IPS DF 4.7 (cell line): ENCODE data around the gene DCBLD1.

Experiments
- DNase-seq: peaks from one replicate; pipeline ENCODE4 v3.0.0-alpha.2; 2013; ENCODE audit warnings: low spot score; ENCODE audit errors: extremely low read depth

The DCBLD1 gene

DNA sequence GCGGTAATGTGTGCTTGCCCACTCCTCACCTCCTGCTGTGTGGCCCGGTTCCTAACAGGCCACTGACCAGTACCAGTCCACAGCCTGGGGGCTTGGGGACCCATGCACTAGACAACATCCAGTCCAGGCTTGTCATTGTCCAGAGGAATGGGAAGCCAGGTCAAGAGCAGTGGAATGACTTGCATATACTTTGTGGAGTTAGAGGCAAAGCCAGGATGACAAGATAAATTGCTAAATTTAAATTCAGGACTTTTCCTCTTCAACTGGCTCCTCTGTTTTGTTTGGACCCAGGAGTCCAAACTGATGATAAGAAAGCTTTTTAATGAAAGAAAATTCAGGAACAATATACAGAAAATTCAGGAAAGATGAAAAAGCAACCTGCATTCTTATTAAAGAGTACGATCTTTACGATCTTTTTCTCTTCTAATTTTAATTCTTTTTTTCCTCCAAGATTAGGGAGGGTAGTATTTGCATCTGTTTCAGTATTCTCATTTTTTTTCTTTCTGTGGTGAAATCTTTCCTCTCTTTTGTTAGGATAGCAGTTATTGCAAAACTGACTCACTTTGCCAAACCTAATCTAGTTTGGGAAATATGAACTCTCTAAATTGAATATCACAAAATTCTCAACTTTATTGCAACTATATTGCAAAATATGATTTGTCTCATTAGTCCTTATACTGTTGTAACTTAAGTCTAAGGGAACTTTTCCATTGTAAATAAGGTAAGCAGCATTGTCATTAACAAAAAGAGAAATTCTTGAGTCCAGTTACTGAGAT, 48.2 kb downstream of the DCBLD1 start:
- no peak for DNase-seq

DNA sequence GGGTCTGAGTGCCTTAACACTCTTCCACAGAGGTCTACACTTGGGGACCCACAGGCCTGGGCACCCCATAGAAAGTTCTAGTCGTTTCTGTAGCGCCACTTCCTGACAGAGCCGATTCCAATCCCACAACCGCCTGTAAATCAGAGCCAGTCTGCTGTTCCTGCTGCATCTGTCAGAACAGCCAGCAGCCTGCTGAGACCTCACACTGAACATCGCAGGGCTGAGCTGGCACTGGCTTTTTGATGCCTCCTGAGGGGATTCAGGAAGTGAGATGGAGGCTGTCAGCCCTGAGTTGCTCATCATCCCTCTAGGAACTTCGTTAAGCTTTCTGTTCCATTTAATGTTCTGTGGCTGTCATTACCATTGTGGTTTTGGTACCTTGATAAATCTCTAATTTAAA, 48.9 kb downstream of the DCBLD1 start:
- DNase-seq, result no peak

DNA sequence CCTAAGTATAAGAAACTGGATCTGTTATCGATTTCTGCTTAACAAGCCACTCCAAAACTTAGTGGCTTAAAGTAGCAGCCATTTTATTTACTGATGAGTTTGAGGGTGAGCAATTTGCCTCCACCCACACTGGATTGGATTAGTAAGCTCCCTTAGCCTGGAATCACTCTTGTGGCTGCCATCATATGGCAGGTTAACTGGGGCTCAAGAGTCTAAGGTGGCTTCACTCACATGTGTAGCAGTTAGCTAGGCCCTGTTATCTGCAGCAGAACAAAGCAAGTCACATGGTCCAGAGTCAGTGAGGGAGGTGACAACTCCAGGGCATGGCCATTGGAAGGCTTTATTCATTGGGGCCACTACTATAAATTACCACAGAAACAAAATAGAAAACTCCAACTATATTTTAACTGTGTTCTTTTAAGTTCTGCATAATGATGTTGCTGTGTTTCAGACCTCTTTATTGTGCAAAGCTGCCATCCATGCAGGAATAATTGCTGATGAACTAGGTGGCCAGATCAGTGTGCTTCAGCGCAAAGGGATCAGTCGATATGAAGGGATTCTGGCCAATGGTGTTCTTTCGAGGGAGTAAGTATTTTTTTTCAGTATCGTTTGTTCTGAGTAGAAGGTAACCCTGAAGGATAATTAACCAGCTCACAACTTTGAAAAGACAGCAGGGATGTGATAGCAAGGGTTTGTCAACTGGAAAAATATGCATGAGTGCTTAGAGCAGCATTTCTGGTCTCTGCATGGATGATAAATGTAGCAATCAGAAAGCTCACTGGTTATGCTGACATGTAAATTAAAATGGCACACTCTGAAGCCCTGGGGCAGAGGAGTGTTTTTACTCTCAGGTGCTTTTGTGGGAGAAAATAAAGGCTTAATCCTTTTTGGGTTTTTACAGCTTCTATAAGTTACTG, 49.6 kb downstream of the DCBLD1 start:
- no peak for DNase-seq

DNA sequence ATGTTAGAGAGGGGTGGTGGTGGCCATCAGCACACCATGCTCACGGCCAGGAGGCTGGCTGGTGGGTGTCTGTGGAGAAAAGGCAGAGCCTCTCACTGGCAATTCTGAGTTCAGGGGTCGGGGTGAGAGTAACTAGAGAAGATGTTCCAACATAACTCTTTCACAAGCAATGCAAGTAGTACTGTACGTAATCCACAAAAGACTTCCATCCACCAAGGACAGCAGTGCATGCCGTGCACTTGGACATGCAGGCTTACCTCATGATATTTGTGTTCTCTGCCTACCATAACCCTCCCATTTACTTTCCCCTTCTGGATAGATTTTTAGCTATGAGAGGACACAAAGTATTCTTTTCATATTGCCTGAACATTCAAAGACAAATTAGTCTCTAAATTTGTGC, 51.3 kb downstream of the DCBLD1 start:
- no peak for DNase-seq

DNA sequence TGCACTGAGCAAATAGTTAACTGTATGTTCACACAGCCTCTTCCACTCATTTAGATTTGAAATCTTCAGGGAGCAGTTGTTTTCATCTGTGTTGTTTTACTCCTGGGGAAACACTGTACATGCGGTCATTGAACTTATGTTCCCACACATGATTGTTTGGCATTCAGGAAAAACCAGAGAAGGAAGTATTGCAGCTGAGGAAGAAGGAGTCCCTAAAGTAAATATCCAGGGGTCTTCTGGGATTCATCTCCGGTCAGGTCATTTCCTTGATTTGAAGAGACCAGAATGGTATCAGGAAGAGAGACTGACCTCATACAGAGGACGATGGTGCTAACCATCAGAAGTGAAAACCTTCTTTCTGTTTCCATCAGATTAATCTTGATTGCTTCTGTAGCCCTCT, 52.5 kb downstream of the DCBLD1 start:
- no peak for DNase-seq

DNA sequence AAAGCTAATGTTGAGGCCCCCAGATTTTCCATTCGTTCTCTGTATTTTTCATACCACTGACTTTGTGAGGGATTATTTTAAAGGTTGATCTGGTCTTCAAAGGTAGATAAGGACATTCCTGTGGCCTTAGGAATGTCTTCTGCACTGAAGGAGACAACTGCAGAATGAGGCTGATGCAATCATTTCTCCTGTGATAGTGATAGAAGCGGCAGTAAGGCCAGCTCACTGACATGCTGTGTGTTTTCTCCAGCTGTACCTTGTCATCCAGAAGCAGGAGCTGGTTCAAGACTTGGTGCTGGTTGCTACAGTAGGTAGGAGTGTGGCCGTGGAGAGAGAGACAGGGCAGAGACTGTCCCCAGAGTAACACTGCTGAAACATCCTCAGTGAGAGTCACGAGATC, 53.8 kb downstream of the DCBLD1 start:
- DNase-seq, result no peak

DNA sequence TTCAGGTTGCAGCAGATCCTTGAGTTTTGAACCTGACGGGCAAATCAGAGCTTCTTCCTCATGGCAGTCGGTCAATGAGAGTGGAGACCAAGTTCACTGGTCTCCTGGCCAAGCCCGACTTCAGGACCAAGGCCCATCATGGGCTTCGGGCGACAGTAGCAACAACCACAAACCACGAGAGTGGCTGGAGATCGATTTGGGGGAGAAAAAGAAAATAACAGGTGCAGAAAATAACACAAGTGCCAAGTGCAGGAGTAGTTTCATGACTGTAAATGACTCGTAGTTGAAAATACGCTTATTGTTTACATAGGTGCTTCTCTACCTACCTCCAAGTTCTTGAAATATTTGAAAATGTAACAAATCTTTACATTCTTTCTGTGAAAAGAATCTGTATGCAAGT, 56.1 kb downstream of the DCBLD1 start:
- no peak for DNase-seq

DNA sequence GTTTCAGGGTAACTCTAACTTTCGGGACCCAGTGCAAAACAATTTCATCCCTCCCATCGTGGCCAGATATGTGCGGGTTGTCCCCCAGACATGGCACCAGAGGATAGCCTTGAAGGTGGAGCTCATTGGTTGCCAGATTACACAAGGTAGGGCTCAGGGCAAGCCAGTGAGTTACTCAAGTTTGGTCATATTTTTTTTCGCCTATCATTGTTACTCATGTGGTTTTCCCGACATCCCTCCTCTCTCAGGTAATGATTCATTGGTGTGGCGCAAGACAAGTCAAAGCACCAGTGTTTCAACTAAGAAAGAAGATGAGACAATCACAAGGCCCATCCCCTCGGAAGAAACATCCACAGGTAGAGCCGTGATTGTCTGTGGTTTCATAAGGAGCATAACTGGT, 58.2 kb downstream of the DCBLD1 start:
- DNase-seq, result no peak

DNA sequence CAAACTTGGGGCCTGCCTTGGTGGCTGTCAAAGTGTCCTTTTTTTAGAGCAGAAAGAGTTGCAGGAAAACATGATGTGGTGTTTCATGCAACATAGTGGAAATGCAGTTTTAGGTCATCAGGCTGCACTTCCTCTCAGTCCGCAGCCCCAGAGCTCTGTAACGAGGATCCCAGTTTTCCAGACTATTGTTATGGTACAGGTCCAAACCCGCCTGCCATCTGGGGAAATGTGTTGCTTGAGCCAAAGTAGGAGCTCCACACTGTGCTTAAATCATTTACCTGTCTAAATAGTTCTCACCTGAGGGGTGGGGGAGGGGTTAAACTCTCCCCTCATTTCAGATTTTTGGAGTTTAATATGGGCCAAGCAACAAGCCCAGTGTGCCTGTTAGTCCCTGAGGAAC, 60.0 kb downstream of the DCBLD1 start:
- DNase-seq, result no peak

DNA sequence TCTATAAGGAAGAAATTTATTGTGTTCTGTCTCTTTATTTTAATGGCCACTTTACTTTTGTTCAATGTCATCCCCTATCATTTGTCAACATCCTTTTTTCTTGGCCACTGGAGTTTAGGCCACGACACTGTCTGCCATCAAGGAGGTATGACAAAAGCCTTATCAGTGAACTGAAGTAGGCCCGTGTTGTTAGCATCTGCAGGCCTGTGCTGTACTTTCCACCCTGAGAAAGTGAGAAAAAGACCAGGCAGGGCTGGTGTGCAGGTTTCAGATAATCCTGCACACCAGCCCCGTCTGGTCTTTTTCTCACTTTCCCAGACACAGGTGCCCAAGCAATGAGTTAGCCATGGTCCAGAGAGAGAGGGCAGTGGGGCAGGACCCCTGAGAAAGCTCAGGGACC, 62.2 kb downstream of the DCBLD1 start:
- no peak for DNase-seq

DNA sequence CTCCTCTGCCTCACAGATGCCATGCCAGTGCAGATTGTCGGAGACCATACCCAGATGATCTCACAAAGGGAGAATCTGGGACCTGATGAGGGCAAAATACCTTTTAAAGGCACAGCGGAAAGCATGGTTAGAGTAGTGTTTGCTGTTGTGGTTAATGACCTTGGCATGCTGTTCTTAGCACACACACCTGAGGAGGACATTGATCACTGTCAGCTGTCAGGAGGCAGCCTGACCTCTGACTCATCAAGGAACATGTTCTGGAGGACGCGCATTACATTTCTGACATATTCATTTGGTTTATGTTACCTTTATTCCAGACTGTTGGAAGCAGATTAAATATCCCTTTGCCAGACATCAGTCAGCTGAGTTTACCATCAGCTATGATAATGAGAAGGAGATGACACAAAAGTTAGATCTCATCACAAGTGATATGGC, 62.7 kb downstream of the DCBLD1 start:
- no peak for DNase-seq

DNA sequence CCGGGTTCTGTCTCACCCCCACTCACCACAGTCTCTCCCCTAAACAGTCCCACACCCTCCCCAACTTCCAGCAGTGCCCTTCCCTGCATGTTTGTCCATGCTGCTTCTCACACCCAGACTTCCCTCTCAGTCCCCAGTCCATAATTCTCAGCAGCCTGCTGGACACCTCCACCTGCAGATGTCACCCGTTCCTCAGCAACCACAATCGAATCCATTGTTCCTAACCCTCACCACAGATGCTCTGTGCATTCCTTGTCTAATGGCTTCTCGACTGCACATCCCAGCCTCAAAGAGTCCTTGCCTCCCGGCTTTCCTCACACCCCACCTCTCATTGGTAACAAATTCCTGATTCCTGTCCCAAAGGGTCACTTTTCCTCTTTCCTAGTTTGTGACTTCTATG, 64.2 kb downstream of the DCBLD1 start:
- DNase-seq, result no peak

DNA sequence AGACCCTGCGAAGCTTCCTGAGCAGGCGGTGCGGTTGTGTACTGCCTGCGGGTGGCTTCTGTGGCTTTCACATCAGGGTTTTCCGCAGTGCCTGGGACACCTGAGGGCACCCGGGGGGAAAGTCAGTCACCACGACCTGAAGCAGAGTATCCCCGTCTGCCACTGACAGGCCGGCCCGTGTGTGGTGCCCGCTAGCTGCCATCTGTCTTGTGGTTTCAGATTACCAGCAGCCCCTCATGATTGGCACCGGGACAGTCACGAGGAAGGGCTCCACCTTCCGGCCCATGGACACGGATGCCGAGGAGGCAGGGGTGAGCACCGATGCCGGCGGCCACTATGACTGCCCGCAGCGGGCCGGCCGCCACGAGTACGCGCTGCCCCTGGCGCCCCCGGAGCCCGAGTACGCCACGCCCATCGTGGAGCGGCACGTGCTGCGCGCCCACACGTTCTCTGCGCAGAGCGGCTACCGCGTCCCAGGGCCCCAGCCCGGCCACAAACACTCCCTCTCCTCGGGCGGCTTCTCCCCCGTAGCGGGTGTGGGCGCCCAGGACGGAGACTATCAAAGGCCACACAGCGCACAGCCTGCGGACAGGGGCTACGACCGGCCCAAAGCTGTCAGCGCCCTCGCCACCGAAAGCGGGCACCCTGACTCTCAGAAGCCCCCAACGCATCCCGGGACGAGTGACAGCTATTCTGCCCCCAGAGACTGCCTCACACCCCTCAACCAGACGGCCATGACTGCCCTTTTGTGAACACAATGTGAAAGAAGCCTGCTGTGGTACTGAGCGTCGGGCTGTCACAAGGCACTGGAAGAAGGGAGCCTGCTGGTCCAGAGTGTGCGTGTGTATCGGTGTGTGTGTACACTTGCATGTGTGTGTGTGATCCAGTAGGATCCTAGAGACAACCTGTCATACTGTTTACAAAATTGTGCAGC, 65.5 kb downstream of the DCBLD1 start:
- DNase-seq, result no peak

DNA sequence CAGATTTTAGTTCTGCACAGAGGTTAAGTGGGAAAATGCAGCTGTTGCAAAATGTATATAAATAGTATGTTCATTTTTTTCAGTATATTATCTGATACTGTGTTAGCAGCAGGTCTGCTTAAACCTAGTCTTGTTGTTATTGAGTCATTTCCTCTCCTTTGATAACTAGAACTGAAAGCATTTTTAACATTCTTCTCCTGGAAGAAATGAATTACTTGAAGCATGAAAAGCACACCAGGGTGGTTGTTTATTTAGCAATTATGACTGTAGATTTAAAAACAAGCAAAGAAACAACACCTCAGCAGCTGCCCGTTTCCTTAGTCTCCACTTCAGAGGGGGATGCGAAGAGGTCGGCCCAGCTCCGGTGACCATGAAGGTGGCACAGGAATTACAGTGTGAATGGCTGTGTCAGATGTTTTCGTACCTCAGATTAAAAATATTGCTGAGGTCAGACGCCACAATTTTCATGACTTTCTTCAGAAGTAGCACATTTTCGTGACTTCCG, 66.4 kb downstream of the DCBLD1 start:
- no peak for DNase-seq

DNA sequence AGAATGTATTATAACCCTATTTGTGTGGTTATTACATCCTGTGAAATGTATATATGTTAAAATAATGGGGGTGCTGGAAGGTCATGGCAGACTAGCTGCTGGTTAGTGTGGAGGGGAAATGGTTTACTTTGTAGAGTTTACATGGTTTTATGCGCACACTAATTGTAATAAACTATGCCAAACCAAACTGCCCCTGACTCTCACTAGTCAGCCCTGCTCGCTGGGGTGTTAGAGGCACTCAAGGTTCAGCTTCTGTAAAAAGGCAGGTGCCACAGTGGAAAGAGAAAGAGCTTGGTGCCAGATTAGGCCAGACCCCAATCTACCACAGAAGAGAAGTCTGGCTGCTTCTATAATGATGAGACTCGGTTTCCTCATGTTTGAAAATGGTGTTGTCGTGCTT, 67.1 kb downstream of the DCBLD1 start:
- DNase-seq, result no peak

DNA sequence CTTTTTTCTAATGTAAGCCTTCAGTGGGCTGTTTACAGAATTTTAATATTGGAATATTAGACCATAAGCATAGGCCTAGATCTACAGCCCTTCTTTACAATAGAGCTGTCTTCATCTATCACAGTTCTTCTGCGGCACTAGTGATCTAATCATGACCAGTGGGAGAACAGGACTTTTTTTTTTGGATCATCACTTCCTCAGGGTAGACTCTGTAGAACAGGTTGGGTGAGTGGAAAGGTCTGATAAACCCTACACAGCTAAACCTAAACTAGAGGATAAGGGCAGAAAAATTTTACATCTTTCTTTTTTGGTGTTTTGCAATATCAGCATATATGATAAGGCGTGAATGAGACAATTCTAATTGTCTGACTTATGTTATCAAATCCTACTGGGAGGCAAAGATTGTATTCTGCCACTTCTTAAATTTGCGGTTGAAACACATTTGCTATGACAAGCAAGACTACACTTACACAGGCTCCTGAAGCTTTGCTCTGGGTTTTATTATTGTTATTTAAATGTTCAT, 67.7 kb downstream of the DCBLD1 start:
- no peak for DNase-seq

DNA sequence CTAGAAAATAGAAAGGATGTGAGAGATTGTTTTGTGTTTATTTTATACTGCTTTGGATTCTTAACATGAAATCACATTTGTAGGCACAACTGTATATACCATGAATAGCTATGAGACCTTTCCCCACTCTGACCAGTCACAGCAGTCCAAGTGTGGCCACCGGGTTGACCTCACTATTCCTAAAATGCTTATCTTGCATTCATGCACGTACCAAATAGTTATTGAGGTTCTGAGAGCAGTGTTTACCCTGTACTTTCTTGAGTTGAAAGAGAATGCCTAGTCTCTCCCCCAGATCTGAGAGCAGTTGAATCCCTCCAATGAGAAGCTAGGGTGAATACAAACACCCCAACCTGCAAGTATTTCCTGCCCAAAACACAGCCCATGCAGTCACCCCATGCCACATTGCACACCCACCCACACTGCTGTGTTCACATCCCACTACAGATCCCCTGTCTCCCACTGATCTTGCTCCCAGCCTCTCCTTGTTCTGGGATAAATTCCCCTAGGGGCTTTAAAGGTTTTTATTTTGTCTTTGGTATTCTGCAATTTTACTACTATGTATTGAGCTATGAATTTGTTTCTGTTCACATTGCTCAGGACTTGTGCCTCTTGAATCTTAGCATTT, 68.3 kb downstream of the DCBLD1 start:
- DNase-seq, result no peak

DNA sequence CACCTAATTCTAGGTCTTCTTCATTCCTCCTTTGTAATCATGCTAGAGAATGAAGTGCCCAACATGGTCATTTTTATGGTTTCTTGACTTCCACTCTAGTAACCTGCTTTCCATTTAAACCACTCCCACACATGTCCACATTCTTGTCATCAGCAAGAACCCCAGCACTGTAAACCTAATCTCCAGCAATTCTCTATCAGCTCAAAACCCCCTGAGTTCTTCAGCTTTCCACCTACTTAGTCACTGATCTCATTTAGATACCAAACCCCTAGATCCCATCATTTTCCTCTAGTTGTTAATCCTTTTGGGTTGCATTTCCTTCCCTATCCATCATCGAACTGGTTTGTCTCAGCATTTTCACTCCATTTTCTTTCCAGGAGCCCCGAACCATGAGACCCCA, 70.1 kb downstream of the DCBLD1 start:
- DNase-seq, result no peak

DNA sequence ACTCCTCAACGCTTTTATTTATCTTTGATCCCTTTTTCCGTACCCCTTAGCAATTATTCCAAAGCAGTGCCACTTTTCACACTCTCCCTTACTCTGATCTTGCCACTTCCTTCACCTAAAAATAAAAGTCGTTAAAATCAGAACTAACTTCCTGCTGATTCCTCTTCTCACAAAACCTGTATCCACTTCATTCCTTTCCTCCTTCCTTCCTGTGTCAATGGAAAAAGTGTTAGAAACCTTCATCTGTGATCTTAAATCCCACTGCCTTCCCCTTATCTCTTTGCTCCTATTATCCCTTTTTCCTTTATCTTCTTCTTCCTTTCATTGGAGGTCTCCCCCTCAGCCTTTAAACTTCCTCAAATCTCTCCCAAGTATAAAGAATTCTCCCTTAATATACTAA, 70.7 kb downstream of the DCBLD1 start:
- DNase-seq, result no peak

DNA sequence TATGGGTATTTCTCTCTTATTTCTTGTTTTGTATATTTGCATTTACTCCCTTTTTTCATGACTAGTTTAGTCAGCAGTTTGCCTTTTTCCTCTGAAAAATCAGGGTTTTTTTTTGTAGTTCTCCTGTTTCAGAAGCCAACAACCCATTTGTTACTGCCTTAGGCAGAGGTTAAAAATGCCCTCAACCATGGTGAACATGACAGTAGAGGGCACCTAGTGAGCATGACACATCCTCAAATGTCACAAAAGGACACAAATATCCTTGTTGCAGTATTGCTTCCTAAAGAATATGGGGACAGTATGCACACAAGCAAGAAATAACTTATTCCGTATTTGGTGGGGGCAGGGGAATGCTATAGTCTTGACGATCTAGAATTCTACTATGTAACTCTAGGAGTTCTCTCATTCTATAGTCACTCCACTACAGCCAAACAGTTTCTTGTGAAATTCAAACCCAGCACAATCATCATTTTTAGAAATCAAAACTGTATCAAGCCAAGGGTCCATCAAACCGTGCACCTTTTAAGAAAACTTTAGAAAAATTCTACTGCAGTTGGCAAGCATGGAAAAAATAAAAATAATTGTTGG, 72.9 kb downstream of the DCBLD1 start:
- DNase-seq, result no peak
